OCI-LY3 (cell line): ENCODE measurements around the gene PPL.

ENCODE experiments used
- H2AFZ ChIP-seq: fragments of 200-600, 300-600 bp; shearing (Covaris generic); 2 replicates; pipeline ENCODE4 v1.6.0; 2014; ENCODE audit warnings: antibody characterized with exemption, low read depth, low read length
- H3K27ac ChIP-seq: fragments of 200-600, 300-600 bp; sonication (generic); 2 replicates; pipeline ENCODE4 v1.5.1; 2014; ENCODE audit warnings: mild to moderate bottlenecking, low read length, moderate library complexity, mixed read lengths
- H3K27me3 ChIP-seq: fragments of 200-600, 300-600 bp; sonication (generic); 2 replicates; pipeline ENCODE4 v1.6.1; 2014; ENCODE audit warnings: low read depth, low read length, mixed read lengths
- H3K36me3 ChIP-seq: fragments of 200-600, 300-600 bp; sonication (generic); replicated peaks from 2 replicates; pipeline ENCODE3; 2014; ENCODE audit warnings: low read depth, low read length, mixed read lengths
- H3K4me1 ChIP-seq: fragments of 300-600, 200-600 bp; sonication (generic); 2 replicates; pipeline ENCODE4 v1.6.1; 2014; ENCODE audit warnings: low read length, mixed read lengths
- H3K4me2 ChIP-seq: fragments of 200-600, 300-600 bp; sonication (generic); 2 replicates; pipeline ENCODE4 v1.6.1; 2014; ENCODE audit warnings: low read length, mixed read lengths
- H3K4me3 ChIP-seq: fragments of 300-600, 200-600 bp; sonication (generic); 2 replicates; pipeline ENCODE4 v1.5.1; 2014; ENCODE audit warnings: antibody characterized with exemption, mild to moderate bottlenecking, low read length, moderate library complexity
- H3K79me2 ChIP-seq: fragments of 300-600, 200-600 bp; shearing (Covaris generic); 2 replicates; pipeline ENCODE4 v1.6.1; 2014; ENCODE audit warnings: mild to moderate bottlenecking, low read length, mixed read lengths
- H3K9ac ChIP-seq: fragments of 300-600, 200-600 bp; shearing (Covaris generic); 2 replicates; pipeline ENCODE4 v1.6.0; 2014; ENCODE audit warnings: mild to moderate bottlenecking, low read length, moderate library complexity
- H3K9me3 ChIP-seq: fragments of 200-600, 300-600 bp; shearing (Covaris generic); 2 replicates; pipeline ENCODE4 v1.6.1; 2014; ENCODE audit warnings: low read length, mixed read lengths; ENCODE audit not compliant: insufficient read depth
- H4K20me1 ChIP-seq: fragments of 200-600, 300-600 bp; sonication (generic); 2 replicates; pipeline ENCODE4 v1.6.1; 2016; ENCODE audit warnings: low read length, mixed read lengths; ENCODE audit not compliant: insufficient read depth
- EZH2phosphoT487 ChIP-seq: fragments of 200-600 bp; shearing (Covaris generic); IDR thresholded peaks from 2 replicates; pipeline ENCODE4 v1.6.1; 2018; ENCODE audit warnings: antibody characterized with exemption, mixed run types, low read depth
- TF ChIP-seq, protein P1 (sequence below): fragments of 200-600, 300-600 bp; sonication (generic); IDR thresholded peaks from 2 replicates; pipeline ENCODE4 v1.5.1; 2014; ENCODE audit warnings: antibody characterized with exemption, low read length, low read depth

Gene PPL

DNA sequence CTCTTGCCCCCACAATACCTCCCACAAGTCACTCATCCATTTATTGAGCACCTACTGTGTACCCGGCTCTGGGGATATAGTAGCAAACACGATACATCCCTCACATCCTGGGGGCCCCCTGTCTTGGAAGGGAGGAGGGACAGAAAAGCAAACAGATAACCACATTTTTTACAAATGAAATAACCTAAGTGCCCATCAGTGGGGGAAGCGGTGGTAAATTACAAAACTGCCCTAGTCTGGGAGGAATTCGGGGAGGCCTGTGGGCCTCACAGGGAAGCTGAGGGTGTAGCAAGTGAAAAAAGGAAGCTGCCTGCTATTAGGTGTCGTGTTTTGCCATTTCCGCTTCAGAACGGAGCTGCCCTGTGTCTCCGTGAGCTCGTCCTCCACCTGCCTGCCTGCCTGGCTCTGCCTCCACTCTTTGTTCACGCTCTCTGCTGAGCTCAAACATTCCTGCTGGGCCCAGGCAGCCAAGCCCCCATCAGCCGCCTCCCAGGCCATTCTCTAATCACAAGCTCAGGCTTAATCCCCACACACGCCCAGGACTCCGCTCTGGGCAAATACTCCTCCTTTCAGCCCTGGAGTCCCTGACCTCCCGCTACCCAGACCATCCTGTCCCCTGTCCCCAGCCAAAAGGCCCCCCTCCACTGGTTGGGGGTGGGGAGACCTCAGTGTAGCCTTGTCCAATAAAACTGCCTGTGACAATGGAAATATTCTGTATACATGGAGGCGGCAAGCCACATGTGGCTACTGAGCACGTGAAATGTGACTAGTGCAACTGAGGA lies 11.0 kb upstream of the PPL start:
- Histone ChIP-seq H3K27ac (no peak overlapping the region), H3K27me3 (no peaks in the 10 kb centered on the region)

DNA sequence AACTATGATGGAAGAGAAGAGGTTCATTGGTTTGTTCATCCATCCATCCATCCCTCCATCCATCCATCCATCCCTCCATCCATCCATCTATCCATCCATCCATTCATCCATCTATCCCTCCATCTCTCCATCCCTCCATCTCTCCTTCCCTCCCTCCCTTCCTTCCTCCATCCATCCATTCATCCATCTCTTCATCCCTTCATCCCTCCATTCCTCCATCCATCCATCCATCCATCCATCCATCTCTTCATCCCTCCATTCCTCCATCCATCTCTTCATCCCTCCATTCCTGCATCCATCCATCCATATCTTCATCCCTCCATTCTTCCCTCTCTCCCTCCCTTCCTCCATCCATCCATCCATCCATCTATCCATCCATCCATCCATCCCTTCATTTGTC lies 10.0 kb upstream of the PPL start:
- H3K9ac ChIP-seq, result no peak overlapping the region
- peaks cover 6% of the 10 kb centered on the region; the same call in 1 of the 2 replicates for H3K4me1 ChIP-seq
- peaks cover 5% of the 10 kb centered on the region; the same call in 1 of the 2 replicates for H3K27me3 ChIP-seq
- no peaks in the 10 kb centered on the region for H3K9me3 ChIP-seq
- H3K4me3 ChIP-seq, result no peak overlapping the region
- no peak overlapping the region for H2AFZ ChIP-seq
- H4K20me1 ChIP-seq, result no peaks in the 10 kb centered on the region
- H3K27ac ChIP-seq, result no peak overlapping the region
- no peaks in the 10 kb centered on the region for H3K79me2 ChIP-seq
- no peak overlapping the region for H3K4me2 ChIP-seq
- no peaks in the 10 kb centered on the region for H3K36me3 ChIP-seq
- TF ChIP-seq, protein P1, sequence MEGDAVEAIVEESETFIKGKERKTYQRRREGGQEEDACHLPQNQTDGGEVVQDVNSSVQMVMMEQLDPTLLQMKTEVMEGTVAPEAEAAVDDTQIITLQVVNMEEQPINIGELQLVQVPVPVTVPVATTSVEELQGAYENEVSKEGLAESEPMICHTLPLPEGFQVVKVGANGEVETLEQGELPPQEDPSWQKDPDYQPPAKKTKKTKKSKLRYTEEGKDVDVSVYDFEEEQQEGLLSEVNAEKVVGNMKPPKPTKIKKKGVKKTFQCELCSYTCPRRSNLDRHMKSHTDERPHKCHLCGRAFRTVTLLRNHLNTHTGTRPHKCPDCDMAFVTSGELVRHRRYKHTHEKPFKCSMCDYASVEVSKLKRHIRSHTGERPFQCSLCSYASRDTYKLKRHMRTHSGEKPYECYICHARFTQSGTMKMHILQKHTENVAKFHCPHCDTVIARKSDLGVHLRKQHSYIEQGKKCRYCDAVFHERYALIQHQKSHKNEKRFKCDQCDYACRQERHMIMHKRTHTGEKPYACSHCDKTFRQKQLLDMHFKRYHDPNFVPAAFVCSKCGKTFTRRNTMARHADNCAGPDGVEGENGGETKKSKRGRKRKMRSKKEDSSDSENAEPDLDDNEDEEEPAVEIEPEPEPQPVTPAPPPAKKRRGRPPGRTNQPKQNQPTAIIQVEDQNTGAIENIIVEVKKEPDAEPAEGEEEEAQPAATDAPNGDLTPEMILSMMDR, result no peak
- TF ChIP-seq EZH2phosphoT487, result no peak

More for the DNA sequence above, 11.0 kb upstream of the PPL start:
- TF ChIP-seq, protein P1, result no peak
- no peak for TF ChIP-seq EZH2phosphoT487
- H3K4me3 ChIP-seq, result peak overlapping the region; percentile 33; the same call in 1 of the 2 replicates
- H3K9ac ChIP-seq, result no peak overlapping the region
- H2AFZ ChIP-seq, result peak overlapping the region; percentile 92
- H3K4me2 ChIP-seq, result peak overlapping the region; percentile 45
- no peaks in the 10 kb centered on the region for H3K36me3 ChIP-seq
- no peaks in the 10 kb centered on the region for H4K20me1 ChIP-seq
- no peaks in the 10 kb centered on the region for H3K9me3 ChIP-seq
- peaks cover 6% of the 10 kb centered on the region; the same call in 1 of the 2 replicates for H3K4me1 ChIP-seq
- no peaks in the 10 kb centered on the region for H3K79me2 ChIP-seq

DNA sequence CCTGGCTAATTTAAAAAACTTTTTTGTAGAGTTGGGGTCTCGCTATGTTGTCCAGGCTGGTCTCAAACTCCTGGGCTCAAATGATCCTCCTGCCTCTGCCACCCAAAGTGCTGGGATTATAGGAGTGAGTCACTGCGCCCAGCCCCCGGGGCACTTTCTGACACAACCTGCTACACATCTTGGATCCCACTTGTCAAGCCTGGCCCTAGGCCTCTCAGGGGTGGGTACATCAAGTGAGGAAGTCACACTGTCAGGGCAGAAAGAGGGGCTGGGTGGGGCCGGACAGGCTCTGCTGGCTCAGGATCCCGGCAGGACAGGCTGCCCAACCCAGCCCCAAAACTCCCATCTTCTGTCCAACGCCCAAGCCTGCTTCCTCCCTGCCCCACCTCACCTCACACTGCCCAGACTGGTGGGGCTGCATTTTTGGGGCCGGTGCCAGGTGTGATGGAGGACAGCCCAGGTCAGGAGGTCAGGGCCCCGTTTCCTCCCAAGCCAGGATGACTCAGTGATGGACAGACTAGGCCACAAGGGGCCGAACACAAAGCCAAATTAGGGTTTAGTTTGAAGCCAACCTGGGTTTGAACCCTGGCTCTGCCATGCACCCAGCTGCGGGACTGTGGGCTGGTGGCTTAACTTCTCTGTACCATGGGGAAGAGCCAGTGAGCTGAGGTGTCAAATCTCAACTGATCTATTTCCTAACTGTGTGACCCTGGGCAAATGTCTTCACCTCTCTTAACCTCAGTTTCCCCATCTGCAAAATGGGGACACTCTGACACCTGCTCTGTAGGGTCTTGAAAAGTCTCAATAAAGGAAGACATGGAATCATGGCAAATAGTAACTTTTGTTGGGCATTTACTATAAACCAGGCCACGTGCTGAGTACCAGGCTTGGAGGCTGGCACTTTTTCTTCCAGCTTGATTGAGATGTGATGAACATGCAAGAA lies 8.9 kb upstream of the PPL start:
- Histone ChIP-seq H3K27ac (no peak overlapping the region), H3K4me1 (peaks cover 6% of the 10 kb centered on the region; the same call in 1 of the 2 replicates), H3K36me3 (no peaks in the 10 kb centered on the region), H3K9me3 (no peaks in the 10 kb centered on the region), H3K4me2 (no peak overlapping the region), H2AFZ (no peak overlapping the region), H3K9ac (no peak overlapping the region), H3K27me3 (peaks cover 5% of the 10 kb centered on the region; the same call in 1 of the 2 replicates), H4K20me1 (no peaks in the 10 kb centered on the region), H3K4me3 (no peak overlapping the region), H3K79me2 (no peaks in the 10 kb centered on the region)
- TF ChIP-seq, protein P1, result no peak
- TF ChIP-seq EZH2phosphoT487, result no peak
